PFSK-1 (cell line): Measurements from ENCODE around the gene CIDEA.

Experiments
- POLR2AphosphoS5 ChIP-seq: IDR thresholded peaks from 2 replicates; pipeline ENCODE4 v1.6.1; 2012; ENCODE audit warnings: low read depth, mild to moderate bottlenecking, control low read depth, low read length, moderate library complexity
- REST ChIP-seq, 2 experiments: IDR thresholded peaks; 2 replicates each; pipeline versions ENCODE4 v1.6.1 to v1.8.0; 2011 to 2012; ENCODE audit warnings: low read depth in 2 of 2, low read length in 2 of 2, control low read depth in 1 of 2, inconsistent platforms in 1 of 2, mild to moderate bottlenecking in 1 of 2, moderate library complexity in 1 of 2; ENCODE audit not compliant: insufficient read depth in 1 of 2
- SIN3A ChIP-seq: IDR thresholded peaks from 2 replicates; pipeline ENCODE4 v1.6.1; 2012; ENCODE audit warnings: mild to moderate bottlenecking, low read length, moderate library complexity, borderline replicate concordance; ENCODE audit not compliant: insufficient read depth
- TAF1 ChIP-seq: IDR thresholded peaks from 2 replicates; pipeline ENCODE4 v1.6.1; 2012; ENCODE audit warnings: low read length, control low read depth, borderline replicate concordance; ENCODE audit not compliant: insufficient read depth

GRCh38 chr18:12262748-12263147 is 8.6 kb downstream of the CIDEA start:
- TF ChIP-seq REST (IDR thresholded peaks at IDR 0.05; ENCODE audit: insufficient read depth in 1 of 2, low read depth in 2 of 2, low read length in 2 of 2) (no peak), SIN3A (no peak), POLR2AphosphoS5 (no peak), TAF1 (no peak)
